Measurements from ENCODE around the gene PFDN2. TPM values are rescaled to one million over a fixed set of nuclear protein-coding genes. Genes with fewer than 3 reads are reported as not detected.
A peak's percentile ranks its signal among the peaks of the same experiment; 100 is the strongest.

PFDN2 gene
- total and polyA plus RNA-seq, 10 of the 15 experiments (the other 5 are each of a cell fraction or from before 2014, with no cell fraction given) = 30.0 to 141 (median 80.5) TPM

DNA sequence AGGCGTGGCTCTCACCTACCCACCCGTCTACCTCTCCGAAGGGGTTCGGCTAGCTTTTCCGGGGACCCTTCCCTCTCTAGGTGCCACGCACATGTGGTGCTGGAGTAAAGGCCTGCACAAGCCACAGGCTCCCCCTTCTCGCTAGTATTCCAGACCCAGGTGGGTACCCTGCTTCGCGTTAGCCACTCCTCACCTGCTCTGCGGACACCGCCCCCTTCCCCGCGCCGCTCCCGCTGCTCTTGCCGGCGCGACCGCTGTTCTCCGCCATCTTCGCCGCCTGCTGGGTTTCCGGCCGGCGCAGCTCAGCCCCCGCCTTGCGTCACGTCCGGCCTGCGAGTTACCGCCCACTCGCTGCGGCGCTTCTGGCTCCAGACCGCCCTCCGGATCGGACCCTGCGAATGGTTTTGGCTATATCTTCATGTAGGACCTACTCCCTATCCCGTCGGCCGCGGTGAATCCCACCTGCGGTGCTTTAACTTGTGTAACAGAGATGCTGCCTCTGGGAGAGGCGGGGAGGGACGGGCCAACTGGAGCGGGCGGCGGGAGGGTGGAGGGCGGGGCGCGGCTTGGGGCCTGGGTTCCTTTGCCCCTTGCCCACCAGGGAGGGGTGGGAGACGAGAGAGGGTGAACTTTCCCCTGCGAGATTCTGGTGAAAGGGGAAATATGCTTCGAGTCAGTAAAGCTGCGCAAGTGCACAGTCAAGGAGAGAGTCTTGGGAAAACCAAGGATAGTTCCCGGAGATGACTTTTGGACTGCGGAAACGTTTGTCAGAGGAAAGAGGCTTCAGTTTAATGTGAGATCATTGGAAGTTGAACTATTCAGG lies at the start of gene PFDN2, which contains the start of gene NIT1 (continued):
- TF ChIP-seq RBBP5 (conservative IDR thresholded peaks at IDR 0.05) (no peak), MEF2A (IDR thresholded peaks at IDR 0.05; ENCODE audit: insufficient read depth, low read depth, low read length) (no peak), YY1 (IDR thresholded peaks at IDR 0.05; ENCODE audit: low read depth, low read length) (peak; percentile 98), FOXM1 (IDR thresholded peaks at IDR 0.05; ENCODE audit: low read depth, low read length) (no peak), SMARCA5 (IDR thresholded peaks at IDR 0.05) (0 out of 2 replicates have a peak, but pooled peaks have one; percentile 53), RELA (IDR thresholded peaks at IDR 0.05; ENCODE audit: borderline replicate concordance, partially characterized antibody) (no peak), MYB (IDR thresholded peaks at IDR 0.05; ENCODE audit: borderline replicate concordance, low read depth, low read length) (no peak), TCF12 (IDR thresholded peaks at IDR 0.05; ENCODE audit: low read depth, low read length) (peak; percentile 22; the same call in 1 of the 2 replicates), NR2C2 (IDR thresholded peaks at IDR 0.05; ENCODE audit: borderline replicate concordance, control insufficient read depth, insufficient read length, low read depth) (no peak), LARP7 (IDR thresholded peaks at IDR 0.05) (peak; percentile 69; the same call in 1 of the 2 replicates), SUZ12 (IDR thresholded peaks at IDR 0.05; ENCODE audit: unreplicated experiment) (no peak), YBX1 (IDR thresholded peaks at IDR 0.05) (no peak), KAT2A (conservative IDR thresholded peaks at IDR 0.05; ENCODE audit: control insufficient read depth, low read depth, low read length) (no peak), TCF3 (IDR thresholded peaks at IDR 0.05; ENCODE audit: borderline replicate concordance, insufficient read depth, low read depth, low read length) (0 out of 2 replicates have a peak, but pooled peaks have one; percentile 22), GATAD2B (conservative IDR thresholded peaks at IDR 0.05; ENCODE audit: low read depth) (peak; percentile 79), ZNF384 (IDR thresholded peaks at IDR 0.05; ENCODE audit: borderline replicate concordance, low read depth, low read length) (no peak), NRF1 (conservative IDR thresholded peaks at IDR 0.05; ENCODE audit: low read depth, low read length) (no peak)
- TF ChIP-seq, protein P1, sequence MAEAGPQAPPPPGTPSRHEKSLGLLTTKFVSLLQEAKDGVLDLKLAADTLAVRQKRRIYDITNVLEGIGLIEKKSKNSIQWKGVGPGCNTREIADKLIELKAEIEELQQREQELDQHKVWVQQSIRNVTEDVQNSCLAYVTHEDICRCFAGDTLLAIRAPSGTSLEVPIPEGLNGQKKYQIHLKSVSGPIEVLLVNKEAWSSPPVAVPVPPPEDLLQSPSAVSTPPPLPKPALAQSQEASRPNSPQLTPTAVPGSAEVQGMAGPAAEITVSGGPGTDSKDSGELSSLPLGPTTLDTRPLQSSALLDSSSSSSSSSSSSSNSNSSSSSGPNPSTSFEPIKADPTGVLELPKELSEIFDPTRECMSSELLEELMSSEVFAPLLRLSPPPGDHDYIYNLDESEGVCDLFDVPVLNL (IDR thresholded peaks at IDR 0.05; ENCODE audit: low read depth, low read length) = no peak
- TF ChIP-seq, protein P2, sequence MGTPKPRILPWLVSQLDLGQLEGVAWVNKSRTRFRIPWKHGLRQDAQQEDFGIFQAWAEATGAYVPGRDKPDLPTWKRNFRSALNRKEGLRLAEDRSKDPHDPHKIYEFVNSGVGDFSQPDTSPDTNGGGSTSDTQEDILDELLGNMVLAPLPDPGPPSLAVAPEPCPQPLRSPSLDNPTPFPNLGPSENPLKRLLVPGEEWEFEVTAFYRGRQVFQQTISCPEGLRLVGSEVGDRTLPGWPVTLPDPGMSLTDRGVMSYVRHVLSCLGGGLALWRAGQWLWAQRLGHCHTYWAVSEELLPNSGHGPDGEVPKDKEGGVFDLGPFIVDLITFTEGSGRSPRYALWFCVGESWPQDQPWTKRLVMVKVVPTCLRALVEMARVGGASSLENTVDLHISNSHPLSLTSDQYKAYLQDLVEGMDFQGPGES (IDR thresholded peaks at IDR 0.05) = no peak
- TF ChIP-seq, protein P3, sequence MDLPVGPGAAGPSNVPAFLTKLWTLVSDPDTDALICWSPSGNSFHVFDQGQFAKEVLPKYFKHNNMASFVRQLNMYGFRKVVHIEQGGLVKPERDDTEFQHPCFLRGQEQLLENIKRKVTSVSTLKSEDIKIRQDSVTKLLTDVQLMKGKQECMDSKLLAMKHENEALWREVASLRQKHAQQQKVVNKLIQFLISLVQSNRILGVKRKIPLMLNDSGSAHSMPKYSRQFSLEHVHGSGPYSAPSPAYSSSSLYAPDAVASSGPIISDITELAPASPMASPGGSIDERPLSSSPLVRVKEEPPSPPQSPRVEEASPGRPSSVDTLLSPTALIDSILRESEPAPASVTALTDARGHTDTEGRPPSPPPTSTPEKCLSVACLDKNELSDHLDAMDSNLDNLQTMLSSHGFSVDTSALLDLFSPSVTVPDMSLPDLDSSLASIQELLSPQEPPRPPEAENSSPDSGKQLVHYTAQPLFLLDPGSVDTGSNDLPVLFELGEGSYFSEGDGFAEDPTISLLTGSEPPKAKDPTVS (IDR thresholded peaks at IDR 0.05; ENCODE audit: low read depth, low read length) = no peak
- TF ChIP-seq, protein P4, sequence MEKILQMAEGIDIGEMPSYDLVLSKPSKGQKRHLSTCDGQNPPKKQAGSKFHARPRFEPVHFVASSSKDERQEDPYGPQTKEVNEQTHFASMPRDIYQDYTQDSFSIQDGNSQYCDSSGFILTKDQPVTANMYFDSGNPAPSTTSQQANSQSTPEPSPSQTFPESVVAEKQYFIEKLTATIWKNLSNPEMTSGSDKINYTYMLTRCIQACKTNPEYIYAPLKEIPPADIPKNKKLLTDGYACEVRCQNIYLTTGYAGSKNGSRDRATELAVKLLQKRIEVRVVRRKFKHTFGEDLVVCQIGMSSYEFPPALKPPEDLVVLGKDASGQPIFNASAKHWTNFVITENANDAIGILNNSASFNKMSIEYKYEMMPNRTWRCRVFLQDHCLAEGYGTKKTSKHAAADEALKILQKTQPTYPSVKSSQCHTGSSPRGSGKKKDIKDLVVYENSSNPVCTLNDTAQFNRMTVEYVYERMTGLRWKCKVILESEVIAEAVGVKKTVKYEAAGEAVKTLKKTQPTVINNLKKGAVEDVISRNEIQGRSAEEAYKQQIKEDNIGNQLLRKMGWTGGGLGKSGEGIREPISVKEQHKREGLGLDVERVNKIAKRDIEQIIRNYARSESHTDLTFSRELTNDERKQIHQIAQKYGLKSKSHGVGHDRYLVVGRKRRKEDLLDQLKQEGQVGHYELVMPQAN (conservative IDR thresholded peaks at IDR 0.05) = peak; percentile 89; the same call in 1 of the 2 replicates
- TF ChIP-seq, protein P5, sequence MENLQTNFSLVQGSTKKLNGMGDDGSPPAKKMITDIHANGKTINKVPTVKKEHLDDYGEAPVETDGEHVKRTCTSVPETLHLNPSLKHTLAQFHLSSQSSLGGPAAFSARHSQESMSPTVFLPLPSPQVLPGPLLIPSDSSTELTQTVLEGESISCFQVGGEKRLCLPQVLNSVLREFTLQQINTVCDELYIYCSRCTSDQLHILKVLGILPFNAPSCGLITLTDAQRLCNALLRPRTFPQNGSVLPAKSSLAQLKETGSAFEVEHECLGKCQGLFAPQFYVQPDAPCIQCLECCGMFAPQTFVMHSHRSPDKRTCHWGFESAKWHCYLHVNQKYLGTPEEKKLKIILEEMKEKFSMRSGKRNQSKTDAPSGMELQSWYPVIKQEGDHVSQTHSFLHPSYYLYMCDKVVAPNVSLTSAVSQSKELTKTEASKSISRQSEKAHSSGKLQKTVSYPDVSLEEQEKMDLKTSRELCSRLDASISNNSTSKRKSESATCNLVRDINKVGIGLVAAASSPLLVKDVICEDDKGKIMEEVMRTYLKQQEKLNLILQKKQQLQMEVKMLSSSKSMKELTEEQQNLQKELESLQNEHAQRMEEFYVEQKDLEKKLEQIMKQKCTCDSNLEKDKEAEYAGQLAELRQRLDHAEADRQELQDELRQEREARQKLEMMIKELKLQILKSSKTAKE (IDR thresholded peaks at IDR 0.05; ENCODE audit: low read depth, poor library complexity, severe bottlenecking) = no peak
